GM12878 (cell line): Measurements from ENCODE around the gene ATP6V1F. TPM values are rescaled to one million over a fixed set of nuclear protein-coding genes. Genes with fewer than 3 reads are reported as not detected.

Experiments used
- ATAC-seq: fragments of 200-7000 bp; cut with Tn5 transposase; 3 replicates; pipeline ENCODE4 v1.9.1; 2020; ENCODE audit warnings: mild to moderate bottlenecking, moderate library complexity
- BruUV-seq: library from RNA; stranded (reverse); fragments of 400-500 nt; replicated peaks from 2 replicates; lab custom pipeline; 2021; lab: Mats Ljungman, UMichigan
- CTCF ChIA-PET: fragments of 300-600 bp; sonication (Branson Sonifier 250); formaldehyde crosslinking; extraction: SDS; loops from one replicate; lab custom pipeline; 2021; ENCODE audit warnings: inconsistent platforms; lab: Yijun Ruan, JAX
- POLR2A ChIA-PET: fragments of 350-600 bp; formaldehyde crosslinking; extraction: SDS; loops from one replicate; lab custom pipeline; 2021; ENCODE audit warnings: inconsistent platforms; lab: Charles Lee
- RAD21 ChIA-PET: fragments of 300-600 bp; sonication (Branson Sonifier 250); formaldehyde crosslinking; loops from one replicate; lab custom pipeline; 2023; ENCODE audit warnings: antibody characterized with exemption; ENCODE audit not compliant: unreplicated experiment; lab: Charles Lee
- SMC1A ChIA-PET: fragments of 300-600 bp; sonication (Branson Sonifier 250); formaldehyde crosslinking; loops from one replicate; lab custom pipeline; 2023; ENCODE audit not compliant: unreplicated experiment, uncharacterized antibody; lab: Charles Lee
- DNase-seq: peaks from one replicate; pipeline ENCODE4 v3.0.0-alpha.2; 2011; ENCODE audit warnings: low read depth, low spot score
- FAIRE-seq: peaks from 3 replicates; lab custom pipeline; 2011; peaks lifted over from hg19 to GRCh38; lab: Jason Lieb, UNC
- H2AFZ ChIP-seq: 2 replicates; pipeline ENCODE4 v1.6.0; 2011; ENCODE audit warnings: low read depth, low read length, control low read depth; ENCODE audit not compliant: control insufficient read depth
- H3K27ac ChIP-seq: 2 replicates; pipeline ENCODE4 v1.5.1; 2011; ENCODE audit warnings: control low read depth; ENCODE audit not compliant: control insufficient read depth, insufficient read depth
- H3K27me3 ChIP-seq, 2 experiments: replicated peaks in 1 of 2; 2 replicates each; pipeline versions ENCODE4 v1.6.0 to v1.6.1; 2011; ENCODE audit warnings: low read length in 1 of 2; ENCODE audit not compliant: control insufficient read depth in 2 of 2, insufficient read depth in 2 of 2
- H3K36me3 ChIP-seq, 2 experiments: 2 replicates each; pipeline ENCODE4 v1.5.1; 2011; ENCODE audit warnings: low read length in 1 of 2; ENCODE audit not compliant: control insufficient read depth in 2 of 2, insufficient read depth in 2 of 2
- H3K4me1 ChIP-seq: 2 replicates; pipeline ENCODE4 v1.6.1; 2011; ENCODE audit warnings: mild to moderate bottlenecking, low read length, moderate library complexity, mixed read lengths; ENCODE audit not compliant: control insufficient read depth, insufficient read depth
- H3K4me2 ChIP-seq: 2 replicates; pipeline ENCODE4 v1.6.0; 2011; ENCODE audit warnings: control low read depth; ENCODE audit not compliant: control insufficient read depth, insufficient read depth
- H3K4me3 ChIP-seq: fragments of 200-600 bp; sonication (generic); 2 replicates; pipeline ENCODE4 v1.5.1; 2016
- H3K79me2 ChIP-seq: 2 replicates; pipeline ENCODE4 v1.6.0; 2011; ENCODE audit warnings: low read length; ENCODE audit not compliant: control insufficient read depth, insufficient read depth
- H3K9ac ChIP-seq: 2 replicates; pipeline ENCODE4 v1.8.0; 2011; ENCODE audit warnings: low read length, control low read depth, mixed read lengths; ENCODE audit not compliant: control insufficient read depth, insufficient read depth
- H3K9me3 ChIP-seq: replicated peaks from 3 replicates; pipeline ENCODE4 v1.5.1; 2011; ENCODE audit warnings: mild to moderate bottlenecking, low read length; ENCODE audit not compliant: control insufficient read depth, insufficient read depth
- H4K20me1 ChIP-seq: 2 replicates; pipeline ENCODE4 v1.6.0; 2011; ENCODE audit not compliant: control insufficient read depth, insufficient read depth
- JUNB ChIP-seq: IDR thresholded peaks from 2 replicates; pipeline ENCODE4 v1.6.1; 2016; ENCODE audit warnings: antibody characterized with exemption, mild to moderate bottlenecking
- MAX ChIP-seq: IDR thresholded peaks from 2 replicates; pipeline ENCODE4 v1.6.1; 2012; ENCODE audit warnings: low read depth, low read length, improper control_type of control experiment
- NRF1 ChIP-seq: conservative IDR thresholded peaks from 2 replicates; pipeline ENCODE4 v1.6.1; 2011; ENCODE audit warnings: mild to moderate bottlenecking, low read depth, low read length, improper control_type of control experiment
- POLR2A ChIP-seq: IDR thresholded peaks from 2 replicates; pipeline ENCODE4 v1.6.1; 2011; ENCODE audit warnings: low read depth, mild to moderate bottlenecking, low read length
- POLR2AphosphoS2 ChIP-seq: IDR thresholded peaks from 2 replicates; pipeline ENCODE4 v1.6.1; 2011; ENCODE audit warnings: low read depth, mild to moderate bottlenecking, low read length, improper control_type of control experiment, moderate library complexity
- RELB ChIP-seq: fragments of 450-650 bp; IDR thresholded peaks from 2 replicates; pipeline ENCODE4 v1.6.1; 2017; ENCODE audit warnings: low read depth, mild to moderate bottlenecking, moderate library complexity
- SREBF2 ChIP-seq: IDR thresholded peaks from 2 replicates; pipeline ENCODE4 v1.6.1; 2012; ENCODE audit warnings: mild to moderate bottlenecking, low read length
- WGBS: methylation state at CpG from one replicate; pipeline ENCODE4 v1.1.6; 2016; ENCODE audit warnings: low lambda C conversion rate; ENCODE audit not compliant: insufficient replicate concordance, insufficient coverage; ENCODE audit errors: missing lambda C conversion rate; 5-methylcytosine and 5-hydroxymethylcytosine counted together
- in situ Hi-C: fragments of 300-500 bp; cut with MboI; formaldehyde crosslinking; loops from 9 replicates; pipeline ENCODE4 v1.14.3; 2018; ENCODE audit warnings: mixed read lengths
- intact Hi-C: fragments of 100-400 bp; cut with micrococcal nuclease; formaldehyde crosslinking; loops from one replicate; pipeline ENCODE4 v1.14.2; 2022; ENCODE audit not compliant: unreplicated experiment
- polyA plus RNA-seq, 11 experiments: library from polyadenylated mRNA; depleted of rRNA in 4 of 11; unstranded in 6 of 11; stranded (reverse) in 5 of 11; fragments of >200 nt; fragmentation: Nextera tagmentation in 4 of 11; fragmentation: Illumina TruSeq in 1 of 11; extraction: Ambion mirVana in 4 of 11; extraction: Trizol in 1 of 11; gene quantifications; 1 replicate in 1 of 11; 2 replicates in 10 of 11; pipeline versions ENCODE4 v1.2.1 to v1.2.3, GENCODE V29; 2011 to 2016; ENCODE audit warnings: inconsistent platforms in 2 of 11, missing spikeins in 2 of 11, low read depth in 1 of 11
- total RNA-seq, 4 experiments: library from RNA; depleted of rRNA in 3 of 4; stranded (reverse); fragments of >200 nt in 3 of 4; fragmentation: Illumina TruSeq in 1 of 4; extraction: Trizol in 1 of 4; gene quantifications; 2 replicates each; pipeline versions ENCODE4 v1.2.1 to v1.2.3, GENCODE V29; 2013 to 2021
- TF ChIP-seq, protein P1 (sequence below): fragments of 450-650 bp; conservative IDR thresholded peaks from 2 replicates; pipeline ENCODE4 v1.6.1; 2017; ENCODE audit warnings: mild to moderate bottlenecking, moderate library complexity
- TF ChIP-seq, protein P2 (sequence below): fragments of 150-350 bp; IDR thresholded peaks from 2 replicates; pipeline ENCODE4 v1.6.1; 2014; ENCODE audit warnings: mild to moderate bottlenecking, low read depth, low read length
- TF ChIP-seq, protein P3 (sequence below): IDR thresholded peaks from 2 replicates; pipeline ENCODE4 v1.6.1; 2011; ENCODE audit warnings: mild to moderate bottlenecking, low read depth, low read length, moderate library complexity; ENCODE audit not compliant: insufficient replicate concordance
- TF ChIP-seq, protein P4 (sequence below): IDR thresholded peaks from 2 replicates; pipeline ENCODE4 v1.6.1; 2012; ENCODE audit warnings: mild to moderate bottlenecking, low read depth, low read length

Gene ATP6V1F
- total and polyA plus RNA-seq, 10 of the 15 experiments (the other 5 are each of a cell fraction or from before 2014, with no cell fraction given): 111 to 343 (median 203) TPM

- RAD21 ChIA-PET: interaction anchor here (1.1 to 2.4 kb wide), 5 partner anchors 22 to 179 kb away, joined by 3 to 14 read pairs (median 9); no protein-coding TSS in a partner anchor
- DNase-seq (no peak), FAIRE-seq (no peak), ATAC-seq (no peak)
- SMC1A ChIA-PET: interaction anchor here (0.7 to 2.4 kb wide), 6 partner anchors 12 to 209 kb away, joined by 3 to 11 read pairs (median 5); partner anchors contain the start of gene IRF5
- H3K4me1 ChIP-seq: peaks cover 18% of the 10 kb centered on the region
- H3K4me3 ChIP-seq: no peak overlapping the region
- H3K79me2 ChIP-seq: no peaks in the 10 kb centered on the region
- no TSS peak for BruUV-seq
- intact Hi-C loops (no loop called here), in situ Hi-C loops (no loop called here)
- H3K4me2 ChIP-seq: no peak overlapping the region
- H4K20me1 ChIP-seq: no peaks in the 10 kb centered on the region
- CTCF ChIA-PET: interaction anchor here (1.1 to 5.3 kb wide), 6 partner anchors 15 to 298 kb away, joined by 3 to 41 read pairs (median 5); no protein-coding TSS in a partner anchor
- POLR2A ChIA-PET: interaction anchor here (1.6 to 4.4 kb wide), 3 partner anchors 22 to 28 kb away, joined by 5 to 23 read pairs (median 9); partner anchors contain the start of gene IRF5
- H3K27ac ChIP-seq: no peak overlapping the region
- H3K27me3 ChIP-seq: no peaks in the 10 kb centered on the region
- no peaks in the 10 kb centered on the region for H3K36me3 ChIP-seq
- H3K9me3 ChIP-seq: no peaks in the 10 kb centered on the region
- H2AFZ ChIP-seq: no peak overlapping the region
- H3K9ac ChIP-seq: no peak overlapping the region
- WGBS: 56% methylated on average over 3 of the region's 3 CpGs
- TF ChIP-seq, protein P1, sequence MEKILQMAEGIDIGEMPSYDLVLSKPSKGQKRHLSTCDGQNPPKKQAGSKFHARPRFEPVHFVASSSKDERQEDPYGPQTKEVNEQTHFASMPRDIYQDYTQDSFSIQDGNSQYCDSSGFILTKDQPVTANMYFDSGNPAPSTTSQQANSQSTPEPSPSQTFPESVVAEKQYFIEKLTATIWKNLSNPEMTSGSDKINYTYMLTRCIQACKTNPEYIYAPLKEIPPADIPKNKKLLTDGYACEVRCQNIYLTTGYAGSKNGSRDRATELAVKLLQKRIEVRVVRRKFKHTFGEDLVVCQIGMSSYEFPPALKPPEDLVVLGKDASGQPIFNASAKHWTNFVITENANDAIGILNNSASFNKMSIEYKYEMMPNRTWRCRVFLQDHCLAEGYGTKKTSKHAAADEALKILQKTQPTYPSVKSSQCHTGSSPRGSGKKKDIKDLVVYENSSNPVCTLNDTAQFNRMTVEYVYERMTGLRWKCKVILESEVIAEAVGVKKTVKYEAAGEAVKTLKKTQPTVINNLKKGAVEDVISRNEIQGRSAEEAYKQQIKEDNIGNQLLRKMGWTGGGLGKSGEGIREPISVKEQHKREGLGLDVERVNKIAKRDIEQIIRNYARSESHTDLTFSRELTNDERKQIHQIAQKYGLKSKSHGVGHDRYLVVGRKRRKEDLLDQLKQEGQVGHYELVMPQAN: no peak
- TF ChIP-seq, protein P2, sequence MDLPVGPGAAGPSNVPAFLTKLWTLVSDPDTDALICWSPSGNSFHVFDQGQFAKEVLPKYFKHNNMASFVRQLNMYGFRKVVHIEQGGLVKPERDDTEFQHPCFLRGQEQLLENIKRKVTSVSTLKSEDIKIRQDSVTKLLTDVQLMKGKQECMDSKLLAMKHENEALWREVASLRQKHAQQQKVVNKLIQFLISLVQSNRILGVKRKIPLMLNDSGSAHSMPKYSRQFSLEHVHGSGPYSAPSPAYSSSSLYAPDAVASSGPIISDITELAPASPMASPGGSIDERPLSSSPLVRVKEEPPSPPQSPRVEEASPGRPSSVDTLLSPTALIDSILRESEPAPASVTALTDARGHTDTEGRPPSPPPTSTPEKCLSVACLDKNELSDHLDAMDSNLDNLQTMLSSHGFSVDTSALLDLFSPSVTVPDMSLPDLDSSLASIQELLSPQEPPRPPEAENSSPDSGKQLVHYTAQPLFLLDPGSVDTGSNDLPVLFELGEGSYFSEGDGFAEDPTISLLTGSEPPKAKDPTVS: no peak
- TF ChIP-seq RELB: no peak
- TF ChIP-seq NRF1: no peak
- TF ChIP-seq, protein P3, sequence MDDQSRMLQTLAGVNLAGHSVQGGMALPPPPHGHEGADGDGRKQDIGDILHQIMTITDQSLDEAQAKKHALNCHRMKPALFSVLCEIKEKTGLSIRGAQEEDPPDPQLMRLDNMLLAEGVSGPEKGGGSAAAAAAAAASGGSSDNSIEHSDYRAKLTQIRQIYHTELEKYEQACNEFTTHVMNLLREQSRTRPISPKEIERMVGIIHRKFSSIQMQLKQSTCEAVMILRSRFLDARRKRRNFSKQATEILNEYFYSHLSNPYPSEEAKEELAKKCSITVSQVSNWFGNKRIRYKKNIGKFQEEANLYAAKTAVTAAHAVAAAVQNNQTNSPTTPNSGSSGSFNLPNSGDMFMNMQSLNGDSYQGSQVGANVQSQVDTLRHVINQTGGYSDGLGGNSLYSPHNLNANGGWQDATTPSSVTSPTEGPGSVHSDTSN: no peak
- TF ChIP-seq, protein P4, sequence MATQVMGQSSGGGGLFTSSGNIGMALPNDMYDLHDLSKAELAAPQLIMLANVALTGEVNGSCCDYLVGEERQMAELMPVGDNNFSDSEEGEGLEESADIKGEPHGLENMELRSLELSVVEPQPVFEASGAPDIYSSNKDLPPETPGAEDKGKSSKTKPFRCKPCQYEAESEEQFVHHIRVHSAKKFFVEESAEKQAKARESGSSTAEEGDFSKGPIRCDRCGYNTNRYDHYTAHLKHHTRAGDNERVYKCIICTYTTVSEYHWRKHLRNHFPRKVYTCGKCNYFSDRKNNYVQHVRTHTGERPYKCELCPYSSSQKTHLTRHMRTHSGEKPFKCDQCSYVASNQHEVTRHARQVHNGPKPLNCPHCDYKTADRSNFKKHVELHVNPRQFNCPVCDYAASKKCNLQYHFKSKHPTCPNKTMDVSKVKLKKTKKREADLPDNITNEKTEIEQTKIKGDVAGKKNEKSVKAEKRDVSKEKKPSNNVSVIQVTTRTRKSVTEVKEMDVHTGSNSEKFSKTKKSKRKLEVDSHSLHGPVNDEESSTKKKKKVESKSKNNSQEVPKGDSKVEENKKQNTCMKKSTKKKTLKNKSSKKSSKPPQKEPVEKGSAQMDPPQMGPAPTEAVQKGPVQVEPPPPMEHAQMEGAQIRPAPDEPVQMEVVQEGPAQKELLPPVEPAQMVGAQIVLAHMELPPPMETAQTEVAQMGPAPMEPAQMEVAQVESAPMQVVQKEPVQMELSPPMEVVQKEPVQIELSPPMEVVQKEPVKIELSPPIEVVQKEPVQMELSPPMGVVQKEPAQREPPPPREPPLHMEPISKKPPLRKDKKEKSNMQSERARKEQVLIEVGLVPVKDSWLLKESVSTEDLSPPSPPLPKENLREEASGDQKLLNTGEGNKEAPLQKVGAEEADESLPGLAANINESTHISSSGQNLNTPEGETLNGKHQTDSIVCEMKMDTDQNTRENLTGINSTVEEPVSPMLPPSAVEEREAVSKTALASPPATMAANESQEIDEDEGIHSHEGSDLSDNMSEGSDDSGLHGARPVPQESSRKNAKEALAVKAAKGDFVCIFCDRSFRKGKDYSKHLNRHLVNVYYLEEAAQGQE: no peak
- no peak for TF ChIP-seq MAX
- TF ChIP-seq POLR2AphosphoS2: no peak
- TF ChIP-seq SREBF2: no peak
- TF ChIP-seq POLR2A: no peak
- no peak for TF ChIP-seq JUNB
Measured at GRCh38 chr7:128912281-128912680, 49.6 kb downstream of the ATP6V1F start.
